Activated naive CD4-positive, alpha-beta T cell treated with anti-CD3 and anti-CD28 coated beads, Interleukin-2, amount 50 U/mL, for 16 hours (primary cell): ENCODE data around the gene ORM1.

ENCODE experiments used
- DNase-seq: peaks from one replicate; pipeline ENCODE4 v3.0.0-alpha.2; 2020

ORM1 gene

DNA sequence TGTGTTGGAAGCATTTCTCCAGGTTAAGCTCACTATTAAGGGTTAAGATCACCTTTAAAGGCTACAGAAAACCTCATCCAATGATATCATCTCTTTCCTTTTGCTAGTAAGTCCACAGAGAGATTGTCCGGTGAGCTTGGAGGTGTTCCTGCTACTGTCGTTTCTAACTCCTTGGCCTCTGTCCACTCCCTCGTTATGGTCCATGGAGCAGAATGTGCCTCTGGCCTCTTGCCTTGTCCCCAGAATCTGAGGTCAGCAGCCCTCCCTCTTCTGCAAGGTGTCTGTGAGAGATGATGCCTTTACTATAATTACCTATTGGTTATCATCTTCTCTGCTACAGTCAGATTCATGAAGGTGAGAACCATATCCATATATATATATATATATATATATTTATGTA lies 21.8 kb downstream of the ORM1 start:
- no peak for DNase-seq

DNA sequence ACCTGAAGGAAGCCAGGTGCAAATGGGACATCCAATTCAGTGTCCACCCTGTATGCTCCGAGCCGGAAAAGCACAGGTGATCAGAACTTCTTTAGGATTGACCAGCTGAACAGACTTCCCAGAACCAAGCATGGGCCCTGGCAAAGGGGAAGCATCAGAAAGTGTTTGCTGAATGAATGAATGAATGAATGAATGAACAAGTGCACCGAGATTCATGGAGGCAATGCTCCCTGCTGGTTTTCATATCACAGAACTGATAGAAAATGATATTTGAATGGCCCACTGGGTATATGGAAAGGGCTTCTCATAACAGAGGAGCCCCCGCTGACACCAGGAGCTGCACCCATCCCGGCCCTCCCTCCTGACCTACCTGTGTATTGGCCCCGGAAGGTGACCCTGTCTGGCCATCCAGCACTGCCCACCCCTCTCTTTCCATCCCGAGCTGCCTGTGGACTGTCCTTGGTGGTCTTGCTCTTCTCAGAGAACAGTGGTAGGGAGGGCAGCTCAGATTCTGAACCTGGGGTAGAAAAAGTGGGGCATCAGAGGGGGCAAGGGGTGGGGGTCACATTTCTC lies 22.7 kb downstream of the ORM1 start:
- no peak for DNase-seq

DNA sequence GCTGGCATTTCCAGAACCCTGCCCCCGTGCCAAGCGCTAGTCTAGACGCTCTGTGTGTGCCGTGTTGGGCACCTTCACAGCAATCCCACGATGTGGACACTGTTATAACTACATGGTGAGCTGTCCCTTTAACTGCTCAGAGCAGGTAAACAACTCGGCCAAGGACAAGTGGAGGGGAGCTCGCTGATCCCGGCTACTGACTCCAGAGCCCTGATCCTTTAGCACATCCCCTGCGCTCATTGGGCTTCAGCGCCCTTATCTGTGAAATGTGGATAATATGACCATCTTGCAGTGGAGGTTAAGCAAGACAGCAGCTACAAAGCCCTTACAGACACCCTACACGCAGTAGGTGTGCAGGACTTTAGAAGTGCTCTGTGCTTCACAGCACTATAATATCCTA lies 23.2 kb downstream of the ORM1 start:
- no peak for DNase-seq

DNA sequence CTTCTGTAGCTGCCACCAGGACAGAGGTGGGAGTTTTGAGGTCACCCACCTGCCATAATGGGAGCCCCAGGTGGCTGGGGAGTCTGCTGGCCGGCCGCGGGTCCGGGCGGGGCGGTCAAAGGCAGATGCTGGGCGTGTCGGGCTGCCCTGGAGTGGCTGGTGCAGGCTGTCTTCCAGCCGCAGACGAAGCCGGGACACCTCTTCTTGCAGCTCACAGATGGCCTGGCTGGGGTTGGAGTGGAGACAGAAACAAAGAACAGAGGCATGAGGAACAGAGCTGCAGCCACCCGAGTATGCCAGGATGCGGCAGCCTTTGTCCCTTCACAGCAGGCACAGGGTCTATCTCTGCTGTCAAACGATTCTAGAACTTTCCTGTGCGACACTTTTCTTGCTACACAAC lies 24.8 kb downstream of the ORM1 start:
- DNase-seq, result no peak

DNA sequence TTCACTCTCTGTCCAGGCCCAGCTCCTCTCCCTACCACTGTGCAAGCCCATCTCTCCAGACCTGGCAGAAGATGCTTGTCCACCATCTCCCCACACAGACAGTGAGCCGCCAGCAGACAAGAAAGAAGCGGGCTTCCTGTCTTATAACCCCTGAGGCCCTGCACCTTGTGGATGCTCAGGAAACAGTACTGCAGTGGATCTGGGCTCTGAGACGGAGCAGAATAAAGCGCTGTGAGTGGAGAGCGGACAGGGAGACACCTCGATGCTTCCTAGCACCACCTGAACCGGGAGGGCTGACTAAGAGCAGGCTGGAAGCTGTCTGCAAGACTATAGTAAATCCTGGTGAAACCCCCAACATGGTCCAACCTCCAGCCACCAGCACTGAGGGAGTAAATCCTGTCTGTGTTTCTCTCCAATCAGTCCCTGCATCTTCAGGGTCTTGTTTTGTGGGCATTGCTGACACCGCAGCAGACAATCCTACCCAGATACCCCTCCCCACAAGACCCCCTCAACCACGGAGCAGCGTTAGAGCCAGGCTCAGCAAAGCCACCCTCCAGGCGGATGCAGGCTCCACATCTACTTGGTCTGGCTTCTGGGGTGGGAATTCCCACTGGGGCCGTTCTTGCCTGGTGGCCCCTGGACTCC lies 25.5 kb downstream of the ORM1 start:
- no peak for DNase-seq

DNA sequence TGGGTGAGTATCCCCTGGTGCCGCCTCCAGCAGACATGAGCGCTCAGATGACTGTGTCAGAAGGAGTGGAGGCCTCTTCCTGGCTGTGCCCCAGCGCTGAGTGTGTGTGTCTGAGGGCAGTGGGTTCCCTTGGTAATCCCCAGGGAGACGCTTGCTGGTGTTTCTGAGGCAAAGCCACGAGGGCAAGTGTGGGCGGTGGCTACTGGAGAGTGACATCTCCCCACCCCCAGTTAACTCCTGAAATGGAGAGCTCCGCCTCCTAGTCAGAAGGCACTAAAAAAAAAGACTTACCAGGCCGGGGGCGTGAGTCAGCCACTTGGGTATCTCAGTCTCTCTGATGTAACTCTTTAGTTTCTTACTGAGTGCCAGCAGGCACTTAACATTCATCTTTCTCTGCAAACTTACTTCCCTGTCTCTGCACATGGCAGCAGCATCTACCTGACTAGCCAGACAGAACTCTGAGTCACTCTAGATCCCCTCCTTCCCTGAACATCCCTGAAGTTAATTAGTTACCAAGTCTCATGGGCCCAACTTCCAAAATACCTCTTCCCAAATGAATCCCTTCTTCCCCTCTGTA lies 26.1 kb downstream of the ORM1 start:
- peak; percentile 86 for DNase-seq

DNA sequence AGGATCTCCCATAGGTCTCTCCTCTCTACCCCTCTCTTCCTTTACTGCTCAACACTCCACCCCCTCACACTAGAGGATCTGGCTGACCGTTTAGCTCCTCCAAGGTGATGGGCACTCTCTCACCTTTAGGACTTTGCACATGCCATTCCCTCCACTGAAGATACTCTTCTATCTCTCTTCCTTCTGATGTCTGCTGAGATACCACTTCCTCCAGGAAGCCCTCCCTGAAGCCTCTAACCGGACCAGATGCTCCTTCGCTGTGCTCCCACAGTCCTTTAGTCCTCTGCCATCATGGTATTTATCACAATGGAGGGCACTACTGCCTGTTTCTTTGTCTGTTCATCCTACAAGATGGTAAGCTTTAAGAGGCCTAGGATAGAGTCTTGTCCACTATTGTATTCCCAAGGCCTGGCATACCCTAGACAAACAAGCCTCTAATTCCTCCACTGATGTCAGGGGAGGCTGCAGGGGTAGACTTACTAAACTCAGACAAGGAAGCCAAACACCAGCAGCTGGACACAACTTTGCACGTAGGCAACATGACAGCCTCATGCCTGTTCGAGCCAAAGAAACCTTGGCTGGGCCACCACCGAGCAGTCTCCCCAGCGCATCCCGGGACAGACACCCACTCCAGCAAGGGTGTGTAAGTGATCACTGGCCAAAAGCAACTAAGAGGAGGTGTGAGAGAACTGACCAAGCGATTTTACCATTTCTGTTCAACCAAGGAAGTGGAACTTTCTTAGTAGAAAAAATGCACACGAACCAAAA lies 27.0 kb downstream of the ORM1 start:
- DNase-seq, result no peak

DNA sequence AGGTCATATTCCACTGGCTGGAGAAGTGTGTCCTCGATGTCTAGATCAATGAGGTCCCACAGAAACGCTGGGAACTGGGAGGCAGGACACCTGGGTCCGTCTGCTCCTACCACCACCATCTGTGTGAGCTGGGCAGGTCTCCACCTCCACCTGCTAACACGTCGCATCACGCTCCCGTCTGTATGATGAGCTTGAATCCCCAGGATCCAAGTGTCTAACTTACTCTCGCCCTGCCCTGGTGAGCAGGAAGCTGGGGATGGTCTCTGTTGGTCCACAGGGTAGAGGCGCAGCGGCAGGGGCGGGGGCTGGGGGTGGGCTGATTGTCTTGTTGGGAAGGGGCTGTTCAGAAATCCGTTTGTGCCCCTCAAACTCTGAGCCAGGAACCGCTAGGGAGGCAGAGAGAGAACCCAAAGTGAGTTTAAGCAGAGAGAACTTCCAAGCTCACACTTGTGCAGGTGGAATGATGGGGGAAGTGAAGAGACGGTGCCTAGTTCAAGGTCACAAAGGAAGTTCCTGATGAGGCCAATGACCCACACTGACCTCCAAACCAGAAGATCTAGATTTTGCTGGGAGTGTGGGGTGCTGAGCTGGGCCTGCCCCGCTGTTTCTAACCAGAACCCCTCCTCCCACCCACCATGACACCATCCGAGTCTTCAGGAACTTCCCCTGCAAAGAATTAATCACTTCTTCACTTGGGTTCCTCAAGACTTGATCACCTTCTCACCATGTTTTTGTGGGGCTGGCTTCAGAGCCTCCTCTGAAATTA lies 27.9 kb downstream of the ORM1 start:
- DNase-seq, result no peak

DNA sequence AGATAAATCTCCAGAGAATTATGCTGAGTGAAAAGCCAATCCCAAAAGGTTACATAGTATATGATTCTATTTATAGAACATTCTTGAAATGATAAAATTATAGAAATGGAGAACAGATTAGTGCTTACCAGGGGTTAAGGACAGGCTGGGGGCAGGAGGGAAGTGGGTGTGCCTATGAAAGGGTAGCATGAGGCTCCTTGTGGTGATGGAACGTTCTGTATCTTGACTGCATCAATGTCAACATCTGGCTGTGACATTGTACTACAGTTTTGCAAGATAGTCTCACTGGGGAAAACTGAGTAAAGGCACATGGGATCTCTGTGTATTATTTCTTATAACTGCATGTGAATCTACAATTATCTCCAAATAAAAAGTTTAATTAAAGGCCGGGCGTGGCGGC lies 29.0 kb downstream of the ORM1 start:
- DNase-seq, result no peak

DNA sequence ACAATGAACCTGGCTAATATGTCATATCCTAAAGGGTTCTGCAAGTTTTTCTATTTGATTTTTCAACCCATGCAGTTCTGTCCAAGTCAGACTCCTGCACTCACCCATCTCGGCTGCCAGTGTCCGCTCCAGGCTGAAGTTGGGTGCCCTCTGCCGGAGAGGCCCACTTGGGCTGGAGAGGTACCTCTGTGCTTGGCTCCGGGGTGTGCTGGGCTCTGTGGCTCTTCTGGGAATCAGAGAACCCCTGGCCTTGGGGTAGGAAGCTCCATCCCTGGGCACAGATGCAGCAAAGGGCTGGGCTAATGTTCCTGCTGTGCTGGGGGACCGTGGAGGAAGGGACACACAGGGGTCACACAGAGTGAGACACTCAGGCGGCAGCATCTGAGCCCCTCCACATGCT lies 32.9 kb downstream of the ORM1 start:
- no peak for DNase-seq

DNA sequence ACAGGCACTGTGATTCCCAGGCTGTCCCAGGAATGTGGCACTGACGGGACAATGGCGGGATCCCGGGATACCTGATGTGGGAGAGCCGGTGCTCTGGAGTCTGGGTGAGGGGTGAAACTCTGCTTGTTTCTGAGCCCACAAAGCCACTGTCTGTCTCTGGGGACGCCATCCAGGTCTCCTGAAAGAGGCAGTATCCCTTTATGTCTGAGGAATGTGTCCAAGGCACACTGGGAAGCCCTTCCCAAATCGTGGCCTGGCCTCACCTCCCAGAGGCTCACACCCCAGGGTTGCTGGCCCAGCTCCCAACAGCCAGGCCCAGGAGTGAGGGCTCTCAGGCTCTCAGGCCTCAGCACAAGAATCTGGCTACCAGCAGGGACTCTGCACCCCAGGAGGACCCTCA lies 33.9 kb downstream of the ORM1 start:
- no peak for DNase-seq

DNA sequence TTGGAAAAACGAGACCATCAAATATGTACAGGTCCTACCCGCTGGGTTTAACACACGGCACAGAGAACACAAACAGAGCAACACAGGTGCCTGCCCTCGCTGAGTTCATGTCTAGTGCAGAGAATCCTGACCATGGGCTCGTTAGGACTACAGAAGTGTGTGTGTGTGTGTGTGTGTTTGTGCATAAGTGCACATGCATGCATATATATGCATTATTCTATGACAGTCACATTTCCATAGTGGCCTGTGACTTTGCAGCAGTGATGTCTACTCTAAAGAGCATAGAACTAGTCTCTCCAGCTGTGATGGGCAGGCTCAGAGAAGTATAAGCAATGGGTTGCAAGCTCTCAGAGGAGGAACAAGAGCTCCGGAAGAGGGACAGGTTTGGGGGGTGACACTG lies 34.5 kb downstream of the ORM1 start:
- no peak for DNase-seq

DNA sequence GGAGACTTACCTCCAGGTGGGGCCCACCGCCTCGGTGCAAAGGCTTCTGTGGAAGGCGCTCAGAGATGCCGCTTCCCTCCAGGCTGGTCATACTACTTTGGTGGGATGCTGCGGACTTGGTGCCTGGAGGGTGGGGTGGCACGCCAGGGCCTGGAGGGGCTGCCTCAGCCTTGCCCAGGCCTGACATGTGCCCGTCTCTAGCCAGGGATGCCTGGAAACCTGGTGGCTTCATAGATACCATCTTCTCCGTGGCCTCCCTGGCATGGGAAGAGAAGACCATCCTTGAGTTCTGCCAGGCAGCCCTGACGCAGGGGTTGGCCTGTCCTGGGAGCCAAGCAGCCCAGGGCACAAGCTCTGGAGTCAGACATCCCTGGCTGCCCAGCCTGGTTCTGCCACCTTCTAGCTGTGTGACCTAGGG lies 35.0 kb downstream of the ORM1 start:
- no peak for DNase-seq

DNA sequence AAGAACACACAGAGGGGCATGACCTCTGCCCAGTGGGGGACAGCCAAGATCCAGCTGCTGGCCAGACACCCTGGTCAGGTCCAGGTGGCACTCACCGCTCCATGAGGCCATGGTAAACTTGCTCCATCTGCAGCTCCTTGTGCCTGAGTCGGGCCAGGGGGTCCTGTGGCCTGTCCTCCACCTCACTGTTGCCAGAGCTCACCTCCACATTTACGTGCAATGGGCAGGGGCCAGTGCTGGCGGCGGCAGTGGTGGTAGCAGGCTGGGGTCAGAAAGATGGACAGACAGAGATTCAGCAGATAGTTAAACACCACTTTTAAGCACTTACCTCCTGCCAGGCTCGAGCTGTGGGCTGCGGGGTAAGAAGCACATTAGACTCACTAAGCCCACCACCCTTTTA lies 36.9 kb downstream of the ORM1 start:
- DNase-seq, result no peak

DNA sequence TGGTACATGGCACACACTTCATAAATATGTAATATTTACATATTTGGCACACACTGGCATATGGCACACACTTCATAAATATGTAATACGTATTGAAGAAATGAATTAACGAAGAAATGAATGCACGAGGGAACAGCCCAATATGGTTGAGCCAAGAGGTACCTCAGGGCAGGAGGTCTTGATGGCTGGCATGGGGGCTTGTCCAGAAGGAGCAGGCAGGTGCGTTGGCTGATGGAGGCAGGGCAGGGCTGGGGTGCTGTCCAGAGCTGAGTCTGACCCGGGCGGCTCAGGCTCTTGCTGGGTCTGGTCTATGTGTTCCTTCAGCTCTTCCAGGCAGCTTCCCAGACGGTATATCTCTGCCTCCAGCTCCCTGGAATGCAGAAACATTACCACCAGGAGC lies 38.6 kb downstream of the ORM1 start:
- DNase-seq, result no peak

DNA sequence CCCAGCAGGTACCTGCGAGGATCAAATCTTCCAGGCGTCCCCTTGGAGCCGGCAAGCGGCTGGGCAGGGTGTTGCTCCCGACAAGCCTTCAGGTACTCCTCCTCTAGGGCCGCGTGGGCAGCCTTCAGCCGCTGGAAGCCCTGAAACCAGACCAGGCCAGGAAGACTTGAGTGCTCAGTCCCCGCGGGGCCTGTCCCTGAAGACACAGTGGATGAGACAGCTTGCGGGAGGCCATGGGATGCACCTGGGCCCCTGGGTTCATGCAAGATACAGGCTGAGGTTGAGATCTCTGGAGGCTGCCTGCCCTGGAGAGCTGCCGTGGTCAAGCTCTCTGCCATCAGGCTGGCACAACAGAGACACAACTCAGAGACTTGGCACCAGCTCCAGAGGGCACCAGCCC lies 39.5 kb downstream of the ORM1 start:
- DNase-seq, result no peak

DNA sequence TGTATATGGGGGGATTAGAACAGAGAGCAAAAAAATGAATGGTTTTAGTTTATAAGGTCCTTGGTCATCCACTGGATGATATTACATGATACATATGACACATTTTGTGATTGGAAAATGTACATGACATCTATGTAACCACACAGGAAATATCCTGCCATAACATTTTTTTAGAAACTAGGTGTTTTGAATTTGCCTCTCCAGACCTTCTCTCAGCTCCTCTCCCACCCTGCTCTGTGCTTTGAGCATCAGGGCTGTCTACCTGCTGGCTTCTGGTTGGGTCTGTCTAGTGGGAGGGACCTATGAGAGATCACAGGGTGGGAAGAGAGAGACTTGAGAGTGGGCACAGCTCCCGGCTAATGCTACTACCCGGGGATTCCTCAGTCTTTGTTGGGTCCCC lies 40.5 kb downstream of the ORM1 start:
- no peak for DNase-seq

DNA sequence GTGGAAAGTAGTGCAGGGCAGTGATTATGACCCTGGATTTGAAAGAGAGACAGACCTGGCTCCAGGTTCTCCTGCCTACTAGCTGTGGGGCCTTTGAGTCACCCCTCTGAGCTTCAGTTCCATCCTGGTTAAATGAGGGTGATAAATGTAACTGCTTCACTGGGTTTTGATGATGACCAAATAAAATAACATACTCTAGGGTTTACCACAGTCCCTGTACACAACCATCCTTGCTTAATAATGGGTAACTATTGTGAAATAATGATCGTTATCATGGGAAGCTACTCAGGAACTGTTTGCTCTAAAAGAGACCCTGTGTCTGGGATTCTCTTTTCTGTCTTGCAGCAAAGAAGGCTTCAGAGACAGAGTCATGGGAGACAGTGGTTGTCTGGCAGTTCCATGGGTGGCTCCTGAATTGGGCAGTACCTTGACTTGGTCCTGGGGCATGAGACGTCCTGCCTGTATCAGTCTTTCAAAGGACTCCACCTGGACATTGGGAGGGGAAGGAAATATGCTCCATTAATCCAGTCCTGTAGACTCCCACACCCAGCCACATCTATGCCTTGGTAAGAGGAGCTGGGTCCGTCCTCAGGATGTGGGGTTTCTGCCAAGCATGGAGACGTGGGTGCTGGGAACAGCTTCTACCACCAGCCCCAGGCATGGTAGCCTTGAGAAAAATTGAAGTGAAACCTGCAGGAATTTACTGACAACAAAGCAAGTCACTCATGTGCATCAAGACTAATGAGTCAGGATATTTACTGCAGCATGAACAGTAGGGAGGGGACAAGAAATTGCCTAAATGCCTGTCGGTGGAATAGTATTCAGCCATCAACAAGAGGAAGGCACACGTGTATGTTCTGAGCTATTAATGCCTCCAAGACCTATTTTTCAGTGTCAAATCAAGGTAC lies 41.5 kb downstream of the ORM1 start:
- DNase-seq, result no peak

DNA sequence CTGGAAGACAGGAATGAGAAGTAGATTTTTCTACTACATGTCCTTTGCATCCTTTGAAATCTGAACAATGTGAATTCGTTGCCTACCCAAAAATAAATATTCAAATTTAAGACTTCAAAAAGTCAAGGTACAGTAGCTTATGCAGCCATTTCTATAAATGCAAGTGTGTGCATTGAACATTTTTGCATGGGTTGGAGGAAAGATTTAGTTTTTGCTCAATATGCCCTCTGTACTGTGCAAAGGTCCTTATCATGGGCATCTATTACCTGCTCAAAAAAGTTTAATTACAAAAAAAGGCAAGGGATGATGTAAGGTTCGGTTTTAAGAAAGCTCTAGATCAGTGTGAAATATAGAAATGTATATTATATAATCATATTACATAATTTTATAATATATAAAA lies 42.3 kb downstream of the ORM1 start:
- DNase-seq, result no peak

DNA sequence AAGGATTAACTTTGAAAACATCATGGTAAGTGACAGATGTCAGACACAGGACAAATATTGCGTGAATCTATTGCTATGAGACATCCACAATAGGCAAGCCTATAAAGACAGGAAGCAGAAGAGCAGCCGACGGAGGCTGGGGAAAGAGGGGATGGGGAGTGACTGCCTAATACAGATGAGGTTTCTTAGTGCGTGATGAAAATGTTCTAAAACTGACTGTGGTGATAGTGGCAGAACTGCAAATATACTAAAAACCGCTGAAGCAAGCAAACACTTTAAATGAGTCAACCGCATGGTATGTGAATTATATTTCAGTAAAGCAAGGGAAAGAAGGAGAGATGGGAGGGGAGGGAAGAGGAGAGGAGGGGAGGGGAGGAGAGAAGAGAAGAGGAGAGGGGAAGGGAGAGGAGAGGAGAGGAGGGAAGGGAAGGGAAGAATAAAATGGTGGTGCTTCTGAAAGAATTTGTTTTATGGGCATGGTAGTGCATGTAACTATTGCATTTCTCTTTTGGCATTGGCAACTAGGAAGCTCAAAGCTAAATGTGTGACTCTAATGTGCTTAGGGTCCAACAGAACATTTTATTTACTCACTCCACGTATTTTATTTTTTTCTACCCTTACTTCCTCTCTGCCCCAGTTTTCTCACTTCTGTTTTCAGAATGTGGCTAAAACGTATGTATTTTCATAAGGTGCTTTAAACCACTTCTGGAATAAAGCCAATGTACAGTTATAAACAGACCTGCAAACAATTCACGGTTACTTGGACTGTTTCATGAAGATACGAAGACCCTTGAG lies 43.6 kb downstream of the ORM1 start:
- DNase-seq, result no peak

DNA sequence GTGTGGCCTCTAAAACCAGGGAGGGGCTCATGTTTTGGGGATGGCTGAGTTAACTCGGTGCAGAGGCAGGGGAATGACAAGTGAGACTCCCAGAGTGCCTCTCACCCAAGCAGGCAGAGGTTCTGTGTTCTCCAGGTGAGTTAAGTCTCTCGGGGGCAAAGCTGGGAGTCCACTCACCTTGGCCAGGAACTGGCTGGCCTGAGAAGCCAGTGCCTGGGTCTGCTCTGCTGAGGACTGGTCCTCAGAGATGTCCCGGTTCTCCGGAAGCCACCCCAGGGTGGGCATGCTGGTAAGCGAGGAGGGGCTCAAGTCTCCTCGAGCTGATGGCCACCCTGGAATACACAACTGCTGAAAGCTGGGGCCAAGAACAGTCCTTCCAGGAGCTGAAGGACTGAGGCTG lies 44.5 kb downstream of the ORM1 start:
- no peak for DNase-seq
